Astrocyte (in vitro differentiated cells and primary cell): ENCODE measurements around the gene ZNF222. TPM values are rescaled to one million over a fixed set of nuclear protein-coding genes. Genes with fewer than 3 reads are reported as not detected.

Experiments
- DNase-seq: peaks from one replicate; pipeline ENCODE4 v3.0.0-alpha.2; 2010; ENCODE audit warnings: low read depth
- FAIRE-seq: peaks from 2 replicates; lab custom pipeline; 2011; peaks lifted over from hg19 to GRCh38; lab: Jason Lieb, UNC
- H2AFZ ChIP-seq: 2 replicates; pipeline ENCODE4 v1.6.0; 2012; ENCODE audit warnings: low read depth, low read length, inconsistent platforms
- H3K27ac ChIP-seq: 2 replicates; pipeline ENCODE4 v1.5.1; 2011; ENCODE audit warnings: low read depth, low read length, inconsistent platforms
- H3K27me3 ChIP-seq: 2 replicates; pipeline ENCODE4 v1.6.0; 2011; ENCODE audit warnings: low read length, inconsistent platforms; ENCODE audit not compliant: insufficient read depth
- H3K36me3 ChIP-seq: 2 replicates; pipeline ENCODE4 v1.5.1; 2011; ENCODE audit warnings: low read length, inconsistent platforms; ENCODE audit not compliant: insufficient read depth
- H3K4me1 ChIP-seq: 2 replicates; pipeline ENCODE4 v1.5.1; 2011; ENCODE audit warnings: low read length, inconsistent platforms; ENCODE audit not compliant: insufficient read depth
- H3K4me2 ChIP-seq: 2 replicates; pipeline ENCODE4 v1.6.0; 2012; ENCODE audit warnings: low read length, inconsistent platforms
- H3K4me3 ChIP-seq: 2 replicates; pipeline ENCODE4 v1.5.1; 2011; ENCODE audit warnings: low read depth, mild to moderate bottlenecking, low read length, inconsistent platforms; ENCODE audit not compliant: insufficient read depth
- H3K79me2 ChIP-seq: 2 replicates; pipeline ENCODE4 v1.6.0; 2012; ENCODE audit warnings: mild to moderate bottlenecking, low read length, inconsistent platforms; ENCODE audit not compliant: insufficient read depth
- H3K9ac ChIP-seq: 2 replicates; pipeline ENCODE4 v1.6.0; 2012; ENCODE audit warnings: mild to moderate bottlenecking, low read length, inconsistent platforms
- H3K9me3 ChIP-seq: 2 replicates; pipeline ENCODE4 v1.5.1; 2012; ENCODE audit warnings: low read depth, mild to moderate bottlenecking, low read length, inconsistent platforms; ENCODE audit not compliant: insufficient read depth
- H4K20me1 ChIP-seq: 2 replicates; pipeline ENCODE4 v1.6.0; 2012; ENCODE audit warnings: low read length, inconsistent platforms; ENCODE audit not compliant: insufficient read depth
- H3K27ac Mint-ChIP-seq: one replicate; pipeline ENCODE4 v1.8.0; 2021; ENCODE audit warnings: mild to moderate bottlenecking, mixed read lengths; ENCODE audit not compliant: unreplicated experiment
- H3K27me3 Mint-ChIP-seq: one replicate; pipeline ENCODE4 v1.8.0; 2021; ENCODE audit warnings: low read depth, mixed read lengths; ENCODE audit not compliant: unreplicated experiment
- H3K36me3 Mint-ChIP-seq: one replicate; pipeline ENCODE4 v1.8.0; 2021; ENCODE audit warnings: low read depth, mixed read lengths; ENCODE audit not compliant: unreplicated experiment
- H3K4me1 Mint-ChIP-seq: one replicate; pipeline ENCODE4 v1.8.0; 2021; ENCODE audit warnings: low read depth, mixed read lengths; ENCODE audit not compliant: unreplicated experiment
- H3K4me3 Mint-ChIP-seq: one replicate; pipeline ENCODE4 v1.8.0; 2021; ENCODE audit warnings: mild to moderate bottlenecking, moderate library complexity, mixed read lengths; ENCODE audit not compliant: unreplicated experiment
- H3K9me3 Mint-ChIP-seq: one replicate; pipeline ENCODE4 v1.8.0; 2021; ENCODE audit warnings: mild to moderate bottlenecking, mixed read lengths; ENCODE audit not compliant: unreplicated experiment
- EZH2 ChIP-seq: IDR thresholded peaks from 2 replicates; pipeline ENCODE4 v1.6.1; 2012; ENCODE audit warnings: mild to moderate bottlenecking, low read length, inconsistent platforms; ENCODE audit not compliant: insufficient read depth
- total RNA-seq: library from RNA; stranded (reverse); gene quantifications from 2 replicates; pipeline ENCODE4 v1.2.1, GENCODE V29; 2021
- TF ChIP-seq, protein P1 (sequence below): IDR thresholded peaks from 2 replicates; pipeline ENCODE4 v1.5.1; 2011; ENCODE audit warnings: low read depth, mild to moderate bottlenecking, inconsistent platforms, low read length, moderate library complexity; ENCODE audit not compliant: insufficient read depth

Gene ZNF222
- total RNA-seq, 1 donor from 2014 or later, result 5.5 TPM

GRCh38 chr19:44005973-44006372, 19.2 kb upstream of the ZNF222 start:
- Histone ChIP-seq H3K27ac (no peak overlapping the region), H3K36me3 (peaks cover 34% of the 10 kb centered on the region), H3K9ac (no peak overlapping the region), H3K27me3 (no peaks in the 10 kb centered on the region), H3K4me2 (no peak overlapping the region), H3K4me1 (peaks cover 8% of the 10 kb centered on the region), H2AFZ (no peak overlapping the region), H3K79me2 (peaks cover 16% of the 10 kb centered on the region), H3K4me3 (no peak overlapping the region), H3K9me3 (peaks cover 22% of the 10 kb centered on the region), H4K20me1 (no peaks in the 10 kb centered on the region)
- peaks cover 40% of the 10 kb centered on the region for H3K36me3 Mint-ChIP-seq
- H3K4me3 Mint-ChIP-seq, result no peak overlapping the region
- TF ChIP-seq EZH2, result no peak
- TF ChIP-seq, protein P1, sequence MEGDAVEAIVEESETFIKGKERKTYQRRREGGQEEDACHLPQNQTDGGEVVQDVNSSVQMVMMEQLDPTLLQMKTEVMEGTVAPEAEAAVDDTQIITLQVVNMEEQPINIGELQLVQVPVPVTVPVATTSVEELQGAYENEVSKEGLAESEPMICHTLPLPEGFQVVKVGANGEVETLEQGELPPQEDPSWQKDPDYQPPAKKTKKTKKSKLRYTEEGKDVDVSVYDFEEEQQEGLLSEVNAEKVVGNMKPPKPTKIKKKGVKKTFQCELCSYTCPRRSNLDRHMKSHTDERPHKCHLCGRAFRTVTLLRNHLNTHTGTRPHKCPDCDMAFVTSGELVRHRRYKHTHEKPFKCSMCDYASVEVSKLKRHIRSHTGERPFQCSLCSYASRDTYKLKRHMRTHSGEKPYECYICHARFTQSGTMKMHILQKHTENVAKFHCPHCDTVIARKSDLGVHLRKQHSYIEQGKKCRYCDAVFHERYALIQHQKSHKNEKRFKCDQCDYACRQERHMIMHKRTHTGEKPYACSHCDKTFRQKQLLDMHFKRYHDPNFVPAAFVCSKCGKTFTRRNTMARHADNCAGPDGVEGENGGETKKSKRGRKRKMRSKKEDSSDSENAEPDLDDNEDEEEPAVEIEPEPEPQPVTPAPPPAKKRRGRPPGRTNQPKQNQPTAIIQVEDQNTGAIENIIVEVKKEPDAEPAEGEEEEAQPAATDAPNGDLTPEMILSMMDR, result no peak
- DNase-seq (no peak), FAIRE-seq (no peak)
- H3K9me3 Mint-ChIP-seq, result peaks cover 25% of the 10 kb centered on the region
- no peak overlapping the region for H3K27ac Mint-ChIP-seq
- H3K4me1 Mint-ChIP-seq, result peaks cover 5% of the 10 kb centered on the region
- H3K27me3 Mint-ChIP-seq, result no peaks in the 10 kb centered on the region

DNA sequence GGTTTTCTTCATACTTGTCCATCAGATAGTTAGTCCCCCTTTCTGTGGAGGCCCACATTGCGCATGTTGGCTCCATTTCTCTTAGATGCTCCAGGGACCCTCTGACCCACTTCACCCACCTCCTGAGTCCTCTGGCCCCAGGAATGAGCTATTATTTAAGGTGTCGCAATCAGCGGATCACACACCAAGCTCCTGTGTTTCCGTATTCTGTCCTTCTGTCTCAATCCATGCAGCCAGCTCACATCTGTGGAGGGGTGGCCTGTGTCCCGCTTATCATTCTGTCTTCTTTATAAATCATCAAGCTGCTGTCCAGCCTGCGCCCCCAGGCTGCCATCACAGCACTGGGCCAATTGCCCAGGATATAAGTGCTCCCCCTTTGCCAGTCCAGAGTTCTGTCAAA, 17.7 kb upstream of the ZNF222 start:
- H3K9me3 Mint-ChIP-seq, result peaks cover 34% of the 10 kb centered on the region
- peaks cover 8% of the 10 kb centered on the region for H3K4me1 ChIP-seq
- peaks cover 16% of the 10 kb centered on the region for H3K79me2 ChIP-seq
- no peak overlapping the region for H3K4me3 Mint-ChIP-seq
- TF ChIP-seq EZH2, result no peak
- TF ChIP-seq, protein P1, result no peak
- H3K27ac Mint-ChIP-seq, result no peak overlapping the region
- H3K9ac ChIP-seq, result no peak overlapping the region
- peaks cover 24% of the 10 kb centered on the region for H3K9me3 ChIP-seq
- no peaks in the 10 kb centered on the region for H3K27me3 Mint-ChIP-seq
- DNase-seq (no peak), FAIRE-seq (no peak)
- peaks cover 5% of the 10 kb centered on the region for H3K4me1 Mint-ChIP-seq
- no peak overlapping the region for H3K4me3 ChIP-seq
- H4K20me1 ChIP-seq, result no peaks in the 10 kb centered on the region
- H2AFZ ChIP-seq, result no peak overlapping the region
- peaks cover 41% of the 10 kb centered on the region for H3K36me3 ChIP-seq
- H3K36me3 Mint-ChIP-seq, result peaks cover 50% of the 10 kb centered on the region
- no peak overlapping the region for H3K4me2 ChIP-seq
- H3K27ac ChIP-seq, result no peak overlapping the region
- H3K27me3 ChIP-seq, result no peaks in the 10 kb centered on the region

DNA sequence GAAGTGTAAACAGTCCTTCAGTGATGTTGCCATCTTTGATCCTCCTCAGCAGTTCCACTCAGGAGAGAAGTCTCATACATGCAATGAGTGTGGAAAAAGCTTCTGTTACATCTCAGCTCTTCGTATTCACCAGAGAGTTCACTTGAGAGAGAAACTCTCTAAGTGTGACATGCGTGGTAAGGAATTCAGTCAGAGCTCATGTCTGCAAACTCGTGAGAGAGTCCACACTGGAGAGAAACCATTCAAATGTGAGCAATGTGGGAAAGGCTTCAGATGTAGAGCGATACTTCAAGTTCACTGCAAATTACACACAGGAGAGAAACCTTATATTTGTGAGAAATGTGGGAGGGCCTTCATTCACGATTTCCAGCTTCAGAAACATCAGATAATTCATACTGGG, 14.7 kb upstream of the ZNF222 start:
- peaks cover 41% of the 10 kb centered on the region for H3K36me3 ChIP-seq
- DNase-seq, result no peak
- H3K36me3 Mint-ChIP-seq, result peaks cover 48% of the 10 kb centered on the region
- no peak overlapping the region for H3K27ac Mint-ChIP-seq
- TF ChIP-seq, protein P1, result no peak
- TF ChIP-seq EZH2, result no peak
- H3K9me3 Mint-ChIP-seq, result peaks cover 44% of the 10 kb centered on the region
- H3K79me2 ChIP-seq, result peaks cover 1% of the 10 kb centered on the region
- no peak overlapping the region for H3K4me2 ChIP-seq
- H3K4me3 ChIP-seq, result no peak overlapping the region
- no peak overlapping the region for H3K9ac ChIP-seq
- H3K4me3 Mint-ChIP-seq, result no peak overlapping the region
- H4K20me1 ChIP-seq, result no peaks in the 10 kb centered on the region
- H3K4me1 Mint-ChIP-seq, result no peaks in the 10 kb centered on the region
- peaks cover 24% of the 10 kb centered on the region for H3K9me3 ChIP-seq
- no peaks in the 10 kb centered on the region for H3K4me1 ChIP-seq
- H2AFZ ChIP-seq, result no peak overlapping the region
- no peaks in the 10 kb centered on the region for H3K27me3 ChIP-seq
- peak; percentile 26 for FAIRE-seq
- no peak overlapping the region for H3K27ac ChIP-seq
- H3K27me3 Mint-ChIP-seq, result no peaks in the 10 kb centered on the region
